GM18508 (cell line): ENCODE data around the gene OR2T6.
"Not testable (repeated sequence)": the region's sequence is repeated elsewhere in the genome, so short reads cannot be mapped to it uniquely, and the experiment has no call there.

Experiments
- ATAC-seq: cut with Tn5 transposase; IDR thresholded peaks from one replicate; pipeline ENCODE4 v1.9.1; 2021; ENCODE audit warnings: moderate number of reproducible peaks; ENCODE audit not compliant: insufficient read depth, unreplicated experiment

The OR2T6 gene

GRCh38 chr1:248375446-248375845 lies at the start of gene OR2T6:
TSS of gene OR2T6 (plus strand) at chr1:248375746. CDS start at chr1:248387609, 11,863 bp downstream.
- ATAC-seq = no peak

DNA sequence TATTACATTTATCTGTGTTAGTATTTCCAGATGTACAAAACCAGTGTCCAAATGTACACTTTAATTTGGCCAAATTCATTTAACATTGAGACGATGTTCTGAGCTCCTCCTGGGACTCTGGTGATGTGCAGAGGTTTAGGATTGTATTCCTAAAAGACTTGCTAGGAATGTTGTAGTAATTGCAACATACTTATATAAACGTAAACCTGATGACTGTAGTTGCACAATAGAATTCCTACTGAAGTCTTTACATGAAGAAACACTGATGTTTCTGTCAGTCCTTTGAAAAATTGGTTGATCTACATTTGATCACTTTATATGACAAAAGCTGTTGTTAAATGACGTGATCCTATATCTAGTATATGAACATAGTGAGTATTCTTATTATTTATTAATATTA lies 32.1 kb upstream of the OR2T6 start:
- no peak for ATAC-seq

DNA sequence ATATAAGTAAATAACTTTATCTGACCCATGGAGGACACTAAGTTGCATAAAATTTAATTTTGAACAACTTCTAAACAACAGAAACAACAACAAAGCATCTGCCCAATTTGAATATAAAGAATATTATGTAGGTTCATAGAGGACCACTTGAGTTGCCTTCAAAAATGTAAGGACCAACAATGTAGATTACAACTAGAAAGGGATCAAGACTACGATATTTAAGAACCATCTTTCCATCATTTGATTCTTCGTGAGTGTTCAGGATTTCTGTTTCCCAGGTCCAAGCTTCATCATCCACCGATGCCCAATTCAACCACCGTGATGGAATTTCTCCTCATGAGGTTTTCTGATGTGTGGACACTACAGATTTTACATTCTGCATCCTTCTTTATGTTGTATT lies 27.1 kb upstream of the OR2T6 start, which contains the start of gene OR14C36:
Gene OR14C36, plus strand, starts transcription at position 301 of the 400 bp plus-strand sequence. Its CDS starts 0 bp downstream, at position 301.
- ATAC-seq = no peak

DNA sequence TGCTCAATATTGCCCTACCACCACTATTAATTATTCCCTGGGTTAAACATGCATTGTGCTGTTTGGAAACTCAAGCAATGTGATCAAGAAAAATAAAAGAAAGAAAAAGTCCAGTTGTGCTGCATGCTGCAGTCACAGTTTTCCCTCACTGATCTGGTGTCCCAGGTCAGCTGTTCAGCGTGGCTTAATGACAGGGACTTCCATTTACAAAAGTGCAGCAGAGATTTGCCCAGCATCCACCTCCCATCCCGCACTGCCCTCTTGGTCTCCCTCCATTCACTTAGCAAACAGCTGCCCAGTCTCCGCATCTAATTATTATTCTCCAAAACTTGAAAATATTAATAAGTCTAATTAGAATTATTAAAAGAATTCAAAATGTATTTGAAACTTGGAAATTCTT lies 16.1 kb upstream of the OR2T6 start:
- ATAC-seq = no peak

GRCh38 chr1:248361121-248361715 lies 14.3 kb upstream of the OR2T6 start, which contains the start of gene OR2T4:
TSS of gene OR2T4 (plus strand) at chr1:248361665. CDS start at chr1:248361665, 0 bp downstream.
- no peak for ATAC-seq

- ATAC-seq = no peak
These were observed 8.9 kb upstream of the OR2T6 start for GRCh38 chr1:248366609-248367008.

DNA sequence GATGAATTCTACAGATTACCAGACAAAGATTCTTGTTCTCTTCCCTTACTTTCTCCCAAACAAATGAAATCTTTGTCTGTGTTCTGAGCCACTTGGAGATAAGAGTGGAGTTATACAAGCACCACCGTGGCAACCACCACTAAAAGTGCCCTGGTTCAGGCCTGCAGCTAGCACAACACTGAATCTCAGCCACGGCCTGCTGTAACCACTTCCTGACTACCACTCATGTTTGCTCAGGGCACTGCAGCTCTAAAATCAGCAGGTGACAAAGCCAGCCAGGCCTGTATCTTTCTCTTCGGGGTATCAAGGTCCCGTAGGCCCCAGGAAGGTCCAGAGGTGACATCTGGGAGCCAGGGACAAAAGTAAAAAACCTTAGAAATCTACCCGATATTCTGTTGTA lies 3.2 kb upstream of the OR2T6 start:
- ATAC-seq = no peak

GRCh38 chr1:248373761-248374160 lies 1.8 kb upstream of the OR2T6 start:
- ATAC-seq = no peak

GRCh38 chr1:248376916-248377315 lies 1.4 kb downstream of the OR2T6 start:
- no peak for ATAC-seq

DNA sequence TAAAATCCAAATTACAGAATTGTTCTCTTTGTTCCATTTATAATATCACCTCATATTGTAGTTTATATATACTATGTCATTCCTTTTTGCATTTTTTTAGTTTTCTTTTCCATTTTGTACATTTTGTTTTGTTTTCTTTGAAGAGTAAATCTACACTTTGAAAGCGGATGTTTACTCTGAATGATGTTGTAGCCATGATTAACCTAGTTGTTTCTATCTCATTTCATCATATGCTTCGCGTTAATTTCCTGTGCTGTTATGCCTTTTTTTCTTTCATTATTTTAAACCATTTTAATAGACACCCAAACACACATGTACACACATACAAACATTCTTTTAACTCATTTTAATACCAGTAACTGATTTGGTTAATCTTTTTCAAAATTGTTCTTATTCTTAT lies 5.3 kb downstream of the OR2T6 start:
- ATAC-seq = no peak

GRCh38 chr1:248388426-248388825 lies 12.9 kb downstream of the OR2T6 start:
- no peak for ATAC-seq

DNA sequence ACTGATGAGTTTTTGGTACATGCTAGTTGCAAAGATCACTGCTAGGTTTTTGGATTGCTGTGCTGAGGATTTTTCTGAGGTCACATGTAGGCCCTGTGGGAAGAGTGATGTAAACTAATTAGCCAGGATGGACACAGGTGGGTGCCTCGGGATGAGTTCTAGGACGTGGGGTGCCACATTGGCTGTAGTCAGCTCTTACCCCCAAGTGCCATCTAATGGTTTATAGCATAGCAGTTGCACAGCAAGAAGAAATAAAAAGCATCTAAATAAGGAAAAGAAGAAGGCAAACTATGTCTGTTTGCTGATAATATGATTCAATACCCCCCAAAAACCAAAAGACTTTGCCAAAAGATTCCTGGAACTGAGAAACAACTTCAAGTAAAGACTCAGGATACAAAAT lies 17.5 kb downstream of the OR2T6 start:
- no peak for ATAC-seq

GRCh38 chr1:248402748-248403147 lies 27.2 kb downstream of the OR2T6 start, which contains the start of gene OR2T1:
TSS of gene OR2T1 (plus strand) at chr1:248403048. CDS start at chr1:248406148, 3,100 bp downstream.
- ATAC-seq = no peak

DNA sequence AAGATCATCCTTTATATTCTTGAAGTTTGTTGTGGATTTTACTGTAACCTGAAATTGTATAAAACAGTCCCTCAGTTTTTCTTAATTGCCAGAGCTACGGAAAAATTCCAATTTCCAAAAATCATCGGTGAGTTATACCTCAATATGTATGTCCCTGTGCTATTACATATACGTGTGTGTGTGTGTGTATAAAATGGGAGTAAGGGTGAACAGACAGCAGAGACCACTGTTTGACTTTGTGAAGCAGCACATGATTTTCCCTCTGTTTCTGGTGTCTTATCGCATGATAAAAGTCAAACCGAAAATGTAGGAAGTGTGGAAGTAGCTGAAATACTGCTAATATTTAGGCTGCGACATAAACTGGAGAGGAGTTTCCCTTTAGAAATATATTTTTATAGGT lies 28.5 kb downstream of the OR2T6 start:
- ATAC-seq = no peak

- peak; percentile 45 for ATAC-seq
These were observed 31.5 kb downstream of the OR2T6 start for GRCh38 chr1:248406721-248407692.

DNA sequence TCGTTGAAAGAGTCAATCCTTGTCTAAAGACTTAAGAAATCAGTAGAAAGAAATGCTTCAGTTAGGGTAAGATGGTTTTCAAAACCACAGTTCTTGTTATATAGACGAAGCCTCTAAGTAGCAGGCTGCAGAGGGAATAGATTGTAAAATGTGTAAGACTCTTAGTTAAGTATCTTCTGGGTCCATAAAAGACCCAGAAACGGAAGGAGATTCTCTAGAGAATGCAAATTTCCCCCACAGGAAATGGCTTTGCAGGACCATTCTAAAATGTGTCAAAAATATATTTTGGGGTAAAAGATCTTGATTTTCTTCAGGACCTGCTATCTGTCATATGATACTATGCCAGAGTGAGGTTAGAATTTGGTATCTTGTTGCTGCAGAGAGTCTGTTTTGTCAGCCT lies 40.7 kb downstream of the OR2T6 start:
- no peak for ATAC-seq

GRCh38 chr1:248417854-248418253 lies 42.3 kb downstream of the OR2T6 start:
- no peak for ATAC-seq

DNA sequence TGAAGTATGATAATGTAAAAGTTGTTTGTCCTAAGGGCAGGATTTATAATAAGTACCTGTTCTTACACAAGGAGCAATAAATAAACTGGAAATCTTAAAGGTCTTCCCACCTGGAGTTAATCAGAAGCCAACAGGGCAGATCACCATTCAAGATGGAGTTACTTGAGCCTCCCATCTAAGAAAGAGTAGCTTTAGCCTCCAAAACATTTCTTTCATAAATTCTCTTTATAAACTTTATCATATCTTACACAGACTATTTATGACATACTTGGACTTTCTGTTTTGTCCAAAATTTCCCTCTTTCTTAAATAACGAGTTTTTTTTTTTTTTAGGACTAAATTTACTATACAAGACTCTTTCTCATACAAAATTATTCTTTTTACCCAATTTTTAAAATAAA lies 45.8 kb downstream of the OR2T6 start:
- no peak for ATAC-seq

GRCh38 chr1:248427526-248428191 lies 52.1 kb downstream of the OR2T6 start:
- peak; percentile 27 for ATAC-seq

GRCh38 chr1:248428192-248428533 lies 52.6 kb downstream of the OR2T6 start:
- peak; percentile 91 for ATAC-seq

DNA sequence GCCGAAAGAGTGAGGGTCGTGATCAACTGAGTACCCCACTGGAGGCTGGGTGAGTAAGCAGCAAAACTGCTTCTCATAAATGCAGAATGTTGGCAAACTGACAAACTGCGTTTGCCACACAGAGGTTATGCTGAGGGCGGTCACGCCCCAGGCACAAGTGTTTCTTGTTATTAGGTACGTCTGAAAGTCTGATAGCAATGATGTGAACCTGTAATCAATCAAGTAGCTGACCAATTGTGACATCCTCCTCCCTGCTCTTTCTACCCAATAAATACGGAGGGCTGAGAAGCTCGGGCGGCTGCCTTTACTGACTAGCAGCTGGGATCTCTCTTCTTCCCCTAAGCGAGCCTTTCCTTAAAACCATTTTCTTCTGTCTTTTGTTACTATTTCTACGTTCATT lies 56.1 kb downstream of the OR2T6 start:
- not testable (repeated sequence) for ATAC-seq
